ENCODE measurements around the gene DGKZ. TPM values are rescaled to one million over a fixed set of nuclear protein-coding genes. Genes with fewer than 3 reads are reported as not detected.

The DGKZ gene
- total RNA-seq, 2 donors from 2014 or later, result 194 to 196 TPM

GRCh38 chr11:46393759-46394158 is 46.5 kb downstream of the DGKZ start:
- DNase-seq (no peak), ATAC-seq (no peak)
- no peak overlapping the region for H3K27ac Mint-ChIP-seq
- peaks cover 4% of the 10 kb centered on the region for H3K36me3 Mint-ChIP-seq (ENCODE audit: low read depth)
- H3K4me1 Mint-ChIP-seq, result peaks cover 20% of the 10 kb centered on the region
- H3K27me3 Mint-ChIP-seq, result peaks cover 16% of the 10 kb centered on the region
- no peaks in the 10 kb centered on the region for H3K9me3 ChIP-seq (ENCODE audit: control insufficient read depth, low read length, poor library complexity, severe bottlenecking)
- H3K4me3 Mint-ChIP-seq, result peak overlapping the region; percentile 85

- Mint-ChIP-seq H3K4me3 (no peak overlapping the region), H3K27me3 (peaks cover 8% of the 10 kb centered on the region), H3K36me3 (ENCODE audit: low read depth) (peaks cover 4% of the 10 kb centered on the region), H3K4me1 (peaks cover 9% of the 10 kb centered on the region), H3K27ac (no peak overlapping the region)
- DNase-seq (no peak), ATAC-seq (no peak)
- no peaks in the 10 kb centered on the region for H3K9me3 ChIP-seq (ENCODE audit: control insufficient read depth, low read length, poor library complexity, severe bottlenecking)
Measured at GRCh38 chr11:46397526-46397925, 50.3 kb downstream of the DGKZ start.

- ATAC-seq (no peak), DNase-seq (no peak)
- no peaks in the 10 kb centered on the region for H3K36me3 Mint-ChIP-seq (ENCODE audit: low read depth)
- H3K4me3 Mint-ChIP-seq, result no peak overlapping the region
- H3K27me3 Mint-ChIP-seq, result no peaks in the 10 kb centered on the region
- no peaks in the 10 kb centered on the region for H3K9me3 ChIP-seq (ENCODE audit: control insufficient read depth, low read length, poor library complexity, severe bottlenecking)
- H3K27ac Mint-ChIP-seq, result no peak overlapping the region
- H3K4me1 Mint-ChIP-seq, result peaks cover 2% of the 10 kb centered on the region
Measured at GRCh38 chr11:46402957-46403902, 56.0 kb downstream of the DGKZ start.

GRCh38 chr11:46404476-46405017 is 57.3 kb downstream of the DGKZ start:
- no peaks in the 10 kb centered on the region for H3K36me3 Mint-ChIP-seq (ENCODE audit: low read depth)
- H3K4me3 Mint-ChIP-seq, result no peak overlapping the region
- H3K27me3 Mint-ChIP-seq, result no peaks in the 10 kb centered on the region
- H3K27ac Mint-ChIP-seq, result no peak overlapping the region
- ATAC-seq, result no peak
- peaks cover 2% of the 10 kb centered on the region for H3K4me1 Mint-ChIP-seq
- no peaks in the 10 kb centered on the region for H3K9me3 ChIP-seq (ENCODE audit: control insufficient read depth, low read length, poor library complexity, severe bottlenecking)
- no peak for DNase-seq

- H3K9me3 ChIP-seq (ENCODE audit: control insufficient read depth, low read length, poor library complexity, severe bottlenecking), result no peaks in the 10 kb centered on the region
- Mint-ChIP-seq H3K4me1 (peaks cover 2% of the 10 kb centered on the region), H3K36me3 (ENCODE audit: low read depth) (peaks cover 4% of the 10 kb centered on the region), H3K27ac (peak overlapping the region; percentile 62), H3K27me3 (no peaks in the 10 kb centered on the region), H3K4me3 (no peak overlapping the region)
- no peak for ATAC-seq
- DNase-seq, result no peak
Measured at GRCh38 chr11:46407635-46408034, 60.4 kb downstream of the DGKZ start.

GRCh38 chr11:46408407-46408986 is 61.2 kb downstream of the DGKZ start:
- DNase-seq (no peak), ATAC-seq (no peak)
- Mint-ChIP-seq H3K36me3 (ENCODE audit: low read depth) (peaks cover 4% of the 10 kb centered on the region), H3K4me3 (no peak overlapping the region), H3K27ac (no peak overlapping the region), H3K4me1 (peaks cover 2% of the 10 kb centered on the region), H3K27me3 (no peaks in the 10 kb centered on the region)
- H3K9me3 ChIP-seq (ENCODE audit: control insufficient read depth, low read length, poor library complexity, severe bottlenecking), result no peaks in the 10 kb centered on the region

- Mint-ChIP-seq H3K27ac (no peak overlapping the region), H3K36me3 (ENCODE audit: low read depth) (peaks cover 5% of the 10 kb centered on the region), H3K27me3 (no peaks in the 10 kb centered on the region), H3K4me3 (no peak overlapping the region), H3K4me1 (peaks cover 1% of the 10 kb centered on the region)
- ATAC-seq (no peak), DNase-seq (no peak)
- no peaks in the 10 kb centered on the region for H3K9me3 ChIP-seq (ENCODE audit: control insufficient read depth, low read length, poor library complexity, severe bottlenecking)
Measured at GRCh38 chr11:46410021-46410420, 62.8 kb downstream of the DGKZ start.

- Mint-ChIP-seq H3K27ac (no peak overlapping the region), H3K27me3 (no peaks in the 10 kb centered on the region), H3K4me3 (no peak overlapping the region), H3K4me1 (no peaks in the 10 kb centered on the region), H3K36me3 (ENCODE audit: low read depth) (peaks cover 15% of the 10 kb centered on the region)
- ATAC-seq, result no peak
- H3K9me3 ChIP-seq (ENCODE audit: control insufficient read depth, low read length, poor library complexity, severe bottlenecking), result no peaks in the 10 kb centered on the region
- DNase-seq, result no peak
Measured at GRCh38 chr11:46413760-46414465, 66.7 kb downstream of the DGKZ start.

- ATAC-seq (no peak), DNase-seq (no peak)
- Mint-ChIP-seq H3K27ac (no peak overlapping the region), H3K4me3 (no peak overlapping the region), H3K4me1 (no peaks in the 10 kb centered on the region), H3K36me3 (ENCODE audit: low read depth) (peaks cover 15% of the 10 kb centered on the region), H3K27me3 (no peaks in the 10 kb centered on the region)
- H3K9me3 ChIP-seq (ENCODE audit: control insufficient read depth, low read length, poor library complexity, severe bottlenecking), result no peaks in the 10 kb centered on the region
Measured at GRCh38 chr11:46414466-46414796, 67.2 kb downstream of the DGKZ start.

GRCh38 chr11:46414879-46415278 is 67.6 kb downstream of the DGKZ start:
- Mint-ChIP-seq H3K27me3 (no peaks in the 10 kb centered on the region), H3K4me3 (no peak overlapping the region), H3K36me3 (ENCODE audit: low read depth) (peaks cover 13% of the 10 kb centered on the region), H3K27ac (no peak overlapping the region), H3K4me1 (no peaks in the 10 kb centered on the region)
- no peaks in the 10 kb centered on the region for H3K9me3 ChIP-seq (ENCODE audit: control insufficient read depth, low read length, poor library complexity, severe bottlenecking)
- no peak for DNase-seq
- ATAC-seq, result no peak

- Mint-ChIP-seq H3K4me1 (no peaks in the 10 kb centered on the region), H3K27me3 (no peaks in the 10 kb centered on the region), H3K27ac (no peak overlapping the region), H3K4me3 (no peak overlapping the region), H3K36me3 (ENCODE audit: low read depth) (peaks cover 12% of the 10 kb centered on the region)
- ATAC-seq, result no peak
- H3K9me3 ChIP-seq (ENCODE audit: control insufficient read depth, low read length, poor library complexity, severe bottlenecking), result no peaks in the 10 kb centered on the region
- DNase-seq, result no peak
Measured at GRCh38 chr11:46417711-46418110, 70.4 kb downstream of the DGKZ start.

GRCh38 chr11:46418751-46419150 is 71.5 kb downstream of the DGKZ start:
- Mint-ChIP-seq H3K27ac (no peak overlapping the region), H3K27me3 (no peaks in the 10 kb centered on the region), H3K4me1 (no peaks in the 10 kb centered on the region), H3K4me3 (no peak overlapping the region), H3K36me3 (ENCODE audit: low read depth) (peaks cover 14% of the 10 kb centered on the region)
- no peak for DNase-seq
- no peak for ATAC-seq
- H3K9me3 ChIP-seq (ENCODE audit: control insufficient read depth, low read length, poor library complexity, severe bottlenecking), result no peaks in the 10 kb centered on the region

GRCh38 chr11:46420513-46420912 is 73.2 kb downstream of the DGKZ start:
- ATAC-seq (no peak), DNase-seq (no peak)
- peaks cover 10% of the 10 kb centered on the region for H3K36me3 Mint-ChIP-seq (ENCODE audit: low read depth)
- H3K27me3 Mint-ChIP-seq, result no peaks in the 10 kb centered on the region
- no peaks in the 10 kb centered on the region for H3K9me3 ChIP-seq (ENCODE audit: control insufficient read depth, low read length, poor library complexity, severe bottlenecking)
- H3K27ac Mint-ChIP-seq, result peak overlapping the region; percentile 8
- H3K4me1 Mint-ChIP-seq, result no peaks in the 10 kb centered on the region
- H3K4me3 Mint-ChIP-seq, result no peak overlapping the region

All from T-helper 17 cell (primary cell).